Measurements from ENCODE around the gene GLUD1.
"Not testable (repeated sequence)": the region's sequence is repeated elsewhere in the genome, so short reads cannot be mapped to it uniquely, and the experiment has no call there.

DNA sequence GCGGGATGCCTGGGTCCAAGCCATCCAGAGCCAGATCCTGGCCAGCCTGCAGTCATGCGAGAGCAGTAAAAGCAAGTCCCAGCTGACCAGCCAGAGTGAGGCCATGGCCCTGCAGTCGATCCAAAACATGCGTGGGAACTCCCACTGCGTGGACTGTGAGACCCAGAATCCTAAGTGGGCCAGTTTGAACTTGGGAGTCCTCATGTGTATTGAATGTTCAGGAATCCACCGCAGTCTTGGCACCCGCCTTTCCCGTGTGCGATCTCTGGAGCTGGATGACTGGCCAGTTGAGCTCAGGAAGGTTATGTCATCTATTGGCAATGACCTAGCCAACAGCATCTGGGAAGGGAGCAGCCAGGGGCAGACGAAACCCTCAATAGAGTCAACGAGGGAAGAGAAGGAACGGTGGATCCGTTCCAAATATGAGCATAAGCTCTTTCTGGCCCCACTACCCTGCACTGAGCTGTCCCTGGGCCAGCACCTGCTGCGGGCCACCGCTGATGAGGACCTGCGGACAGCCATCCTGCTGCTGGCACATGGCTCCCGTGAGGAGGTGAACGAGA lies 85.4 kb downstream of the GLUD1 start:
- TF ChIP-seq, protein P1, sequence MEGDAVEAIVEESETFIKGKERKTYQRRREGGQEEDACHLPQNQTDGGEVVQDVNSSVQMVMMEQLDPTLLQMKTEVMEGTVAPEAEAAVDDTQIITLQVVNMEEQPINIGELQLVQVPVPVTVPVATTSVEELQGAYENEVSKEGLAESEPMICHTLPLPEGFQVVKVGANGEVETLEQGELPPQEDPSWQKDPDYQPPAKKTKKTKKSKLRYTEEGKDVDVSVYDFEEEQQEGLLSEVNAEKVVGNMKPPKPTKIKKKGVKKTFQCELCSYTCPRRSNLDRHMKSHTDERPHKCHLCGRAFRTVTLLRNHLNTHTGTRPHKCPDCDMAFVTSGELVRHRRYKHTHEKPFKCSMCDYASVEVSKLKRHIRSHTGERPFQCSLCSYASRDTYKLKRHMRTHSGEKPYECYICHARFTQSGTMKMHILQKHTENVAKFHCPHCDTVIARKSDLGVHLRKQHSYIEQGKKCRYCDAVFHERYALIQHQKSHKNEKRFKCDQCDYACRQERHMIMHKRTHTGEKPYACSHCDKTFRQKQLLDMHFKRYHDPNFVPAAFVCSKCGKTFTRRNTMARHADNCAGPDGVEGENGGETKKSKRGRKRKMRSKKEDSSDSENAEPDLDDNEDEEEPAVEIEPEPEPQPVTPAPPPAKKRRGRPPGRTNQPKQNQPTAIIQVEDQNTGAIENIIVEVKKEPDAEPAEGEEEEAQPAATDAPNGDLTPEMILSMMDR (IDR thresholded peaks at IDR 0.05; ENCODE audit: insufficient read depth, low read length) = not testable (repeated sequence)
- TF ChIP-seq POLR2AphosphoS5 (IDR thresholded peaks at IDR 0.05; ENCODE audit: low read depth); SPI1 (IDR thresholded peaks at IDR 0.05; ENCODE audit: borderline replicate concordance, low read depth); GABPA (IDR thresholded peaks at IDR 0.05; ENCODE audit: low read depth): not testable (repeated sequence)
- TF ChIP-seq, protein P2, sequence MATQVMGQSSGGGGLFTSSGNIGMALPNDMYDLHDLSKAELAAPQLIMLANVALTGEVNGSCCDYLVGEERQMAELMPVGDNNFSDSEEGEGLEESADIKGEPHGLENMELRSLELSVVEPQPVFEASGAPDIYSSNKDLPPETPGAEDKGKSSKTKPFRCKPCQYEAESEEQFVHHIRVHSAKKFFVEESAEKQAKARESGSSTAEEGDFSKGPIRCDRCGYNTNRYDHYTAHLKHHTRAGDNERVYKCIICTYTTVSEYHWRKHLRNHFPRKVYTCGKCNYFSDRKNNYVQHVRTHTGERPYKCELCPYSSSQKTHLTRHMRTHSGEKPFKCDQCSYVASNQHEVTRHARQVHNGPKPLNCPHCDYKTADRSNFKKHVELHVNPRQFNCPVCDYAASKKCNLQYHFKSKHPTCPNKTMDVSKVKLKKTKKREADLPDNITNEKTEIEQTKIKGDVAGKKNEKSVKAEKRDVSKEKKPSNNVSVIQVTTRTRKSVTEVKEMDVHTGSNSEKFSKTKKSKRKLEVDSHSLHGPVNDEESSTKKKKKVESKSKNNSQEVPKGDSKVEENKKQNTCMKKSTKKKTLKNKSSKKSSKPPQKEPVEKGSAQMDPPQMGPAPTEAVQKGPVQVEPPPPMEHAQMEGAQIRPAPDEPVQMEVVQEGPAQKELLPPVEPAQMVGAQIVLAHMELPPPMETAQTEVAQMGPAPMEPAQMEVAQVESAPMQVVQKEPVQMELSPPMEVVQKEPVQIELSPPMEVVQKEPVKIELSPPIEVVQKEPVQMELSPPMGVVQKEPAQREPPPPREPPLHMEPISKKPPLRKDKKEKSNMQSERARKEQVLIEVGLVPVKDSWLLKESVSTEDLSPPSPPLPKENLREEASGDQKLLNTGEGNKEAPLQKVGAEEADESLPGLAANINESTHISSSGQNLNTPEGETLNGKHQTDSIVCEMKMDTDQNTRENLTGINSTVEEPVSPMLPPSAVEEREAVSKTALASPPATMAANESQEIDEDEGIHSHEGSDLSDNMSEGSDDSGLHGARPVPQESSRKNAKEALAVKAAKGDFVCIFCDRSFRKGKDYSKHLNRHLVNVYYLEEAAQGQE (IDR thresholded peaks at IDR 0.05; ENCODE audit: insufficient replicate concordance, low read depth) = not testable (repeated sequence)
